Esophagus squamous epithelium (tissue), 5 donors: ENCODE data around the gene SOWAHB. TPM values are rescaled to one million over a fixed set of nuclear protein-coding genes. Genes with fewer than 3 reads are reported as not detected.

Experiments
- DNase-seq: peaks from one replicate; lab custom pipeline; 2025; lab: John Stamatoyannopoulos, UW
- H3K27ac ChIP-seq, 4 donors: fragments of 200-600 bp; sonication (generic); one replicate each; pipeline ENCODE4 v1.5.1; 2016 to 2019; ENCODE audit warnings: mild to moderate bottlenecking in 1 of 4
- H3K27me3 ChIP-seq, 4 donors: fragments of 200-600 bp; sonication (generic); 1 replicate in 3 of 4; 2 replicates in 1 of 4; pipeline versions ENCODE4 v1.5.1 to v1.6.0; 2017 to 2021; ENCODE audit warnings: antibody characterized with exemption in 1 of 4
- H3K36me3 ChIP-seq, 3 donors: fragments of 200-600 bp; sonication (generic); one replicate each; pipeline ENCODE4 v1.5.1; 2016 to 2019
- H3K4me1 ChIP-seq, 3 donors: fragments of 200-600 bp; sonication (generic); one replicate each; pipeline ENCODE4 v1.5.1; 2017 to 2019
- H3K4me3 ChIP-seq, 4 donors: fragments of 200-600 bp; sonication (generic); 1 replicate in 3 of 4; 2 replicates in 1 of 4; pipeline ENCODE4 v1.5.1; 2016 to 2019; ENCODE audit warnings: mild to moderate bottlenecking in 2 of 4, moderate library complexity in 1 of 4
- H3K9me3 ChIP-seq, 3 donors: fragments of 200-600 bp; sonication (generic); one replicate each; pipeline ENCODE4 v1.5.1; 2016 to 2019
- CTCF ChIP-seq, 6 experiments: fragments of 450-650 bp in 4 of 6; fragments of 200-600 bp in 2 of 6; sonication (generic) in 2 of 6; IDR thresholded peaks; one replicate each; pipeline ENCODE4 v1.5.1; 2016 to 2019; ENCODE audit warnings: antibody characterized with exemption in 6 of 6, mild to moderate bottlenecking in 4 of 6, moderate library complexity in 4 of 6
- POLR2A ChIP-seq, 4 donors: fragments of 450-650 bp; IDR thresholded peaks; one replicate each; pipeline ENCODE4 v1.6.1; 2017; ENCODE audit warnings: antibody characterized with exemption in 4 of 4, mild to moderate bottlenecking in 4 of 4, moderate library complexity in 3 of 4
- WGBS, 2 donors: methylation state at CpG; one replicate each; pipeline ENCODE4 v1.1.5; 2018; 5-methylcytosine and 5-hydroxymethylcytosine counted together
- intact Hi-C: fragments of 100-400 bp; cut with DNase I; formaldehyde crosslinking; loops from one replicate; pipeline ENCODE4 v1.15.0; 2022
- total RNA-seq, 4 donors: library from RNA; depleted of rRNA; stranded (reverse); fragments of >200 nt; gene quantifications; one replicate each; pipeline ENCODE4 v1.1.0, GENCODE V29; 2016
- donor health status: DM: yes; HTN: yes; CAD: no.

SOWAHB gene
- total RNA-seq, 4 donors from 2014 or later, result 6.5 to 29.0 (median 19.0) TPM

DNA sequence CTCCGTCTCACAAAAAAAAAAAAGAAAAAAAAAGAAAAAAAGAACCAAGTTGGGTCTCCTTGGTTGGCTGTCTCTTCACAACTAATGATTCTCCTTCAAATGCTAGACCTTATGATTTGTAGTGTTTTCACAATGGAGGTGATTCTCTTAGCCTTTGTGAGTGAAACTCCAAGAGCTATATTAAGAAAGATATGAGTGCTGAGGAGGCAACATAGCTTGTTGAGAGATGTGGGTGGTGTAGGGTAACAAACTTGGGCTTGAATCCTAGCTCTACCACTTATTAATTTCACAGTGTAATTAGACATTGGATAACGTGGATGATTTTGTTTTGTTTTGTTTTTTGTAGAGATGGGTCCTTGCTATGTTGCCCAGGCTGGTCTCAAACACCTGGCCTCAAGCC is 41.2 kb upstream of the SOWAHB start:
- no peak for DNase-seq
- no peaks in the 10 kb centered on the region for H3K27me3 ChIP-seq
- 64 to 69% methylated on average over 2 of the region's 2 CpGs for WGBS, 2 donors
- H3K4me1 ChIP-seq, result no peaks in the 10 kb centered on the region
- TF ChIP-seq CTCF (IDR thresholded peaks at IDR 0.05) (no peak), POLR2A (IDR thresholded peaks at IDR 0.05) (no peak)
- H3K27ac ChIP-seq, result no peak overlapping the region
- intact Hi-C loops, result no loop called here
- H3K9me3 ChIP-seq, result peaks cover 0 to 4% (median 0%) of the 10 kb centered on the region in 3 donors
- no peak overlapping the region for H3K4me3 ChIP-seq
- no peaks in the 10 kb centered on the region for H3K36me3 ChIP-seq

GRCh38 chr4:76931576-76932276 is 33.8 kb upstream of the SOWAHB start:
- TF ChIP-seq POLR2A (IDR thresholded peaks at IDR 0.05) (no peak), CTCF (IDR thresholded peaks at IDR 0.05) (no peak)
- H3K27ac ChIP-seq, result no peak overlapping the region
- H3K9me3 ChIP-seq, result peaks cover 0 to 3% (median 0%) of the 10 kb centered on the region in 3 donors
- H3K27me3 ChIP-seq, result no peaks in the 10 kb centered on the region
- H3K36me3 ChIP-seq, result no peaks in the 10 kb centered on the region
- DNase-seq, result no peak
- intact Hi-C loops, result no loop called here
- no peaks in the 10 kb centered on the region for H3K4me1 ChIP-seq
- WGBS, 2 donors, result 83 to 92% methylated on average over 7 of the region's 7 CpGs
- H3K4me3 ChIP-seq, result no peak overlapping the region

GRCh38 chr4:76931087-76931486 is 33.1 kb upstream of the SOWAHB start:
- intact Hi-C loops, result no loop called here
- H3K27me3 ChIP-seq, result no peaks in the 10 kb centered on the region

DNA sequence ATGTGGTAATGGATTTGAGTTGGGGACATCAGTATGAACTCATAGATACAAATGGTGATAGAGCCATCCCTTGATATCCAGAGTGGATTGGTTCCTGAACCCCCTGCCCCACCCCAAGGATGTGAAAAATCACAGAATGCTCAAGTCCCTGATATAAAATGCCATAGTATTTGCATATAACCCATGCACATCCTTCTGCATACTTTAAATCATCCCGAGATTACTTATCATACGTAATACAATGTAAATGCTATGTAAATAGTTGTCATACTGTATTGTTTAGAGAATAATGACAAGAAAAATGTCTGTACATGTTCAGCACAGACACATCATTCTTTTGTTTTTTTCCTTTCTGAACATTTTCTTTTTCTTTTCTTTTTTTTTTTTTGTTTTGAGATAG is 32.7 kb upstream of the SOWAHB start:
- Histone ChIP-seq H3K4me1 (no peaks in the 10 kb centered on the region), H3K27me3 (no peaks in the 10 kb centered on the region), H3K36me3 (no peaks in the 10 kb centered on the region), H3K27ac (no peak overlapping the region), H3K4me3 (no peak overlapping the region), H3K9me3 (no peaks in the 10 kb centered on the region)
- intact Hi-C loops, result no loop called here
- 26 to 45% methylated on average over 2 of the region's 2 CpGs for WGBS, 2 donors
- TF ChIP-seq CTCF (IDR thresholded peaks at IDR 0.05) (no peak), POLR2A (IDR thresholded peaks at IDR 0.05) (no peak)
- no peak for DNase-seq

More at GRCh38 chr4:76931087-76931486, 33.1 kb upstream of the SOWAHB start:
- TF ChIP-seq POLR2A (IDR thresholded peaks at IDR 0.05), result no peak
- no peak for TF ChIP-seq CTCF (IDR thresholded peaks at IDR 0.05)
- H3K27ac ChIP-seq, result no peak overlapping the region
- no peaks in the 10 kb centered on the region for H3K9me3 ChIP-seq
- DNase-seq, result no peak
- H3K4me3 ChIP-seq, result no peak overlapping the region
- no peaks in the 10 kb centered on the region for H3K36me3 ChIP-seq
- no peaks in the 10 kb centered on the region for H3K4me1 ChIP-seq

- Histone ChIP-seq H3K4me1 (no peaks in the 10 kb centered on the region), H3K9me3 (no peaks in the 10 kb centered on the region), H3K27ac (no peak overlapping the region), H3K4me3 (no peak overlapping the region), H3K27me3 (no peaks in the 10 kb centered on the region), H3K36me3 (no peaks in the 10 kb centered on the region)
- intact Hi-C loops, result no loop called here
- 82 to 95% methylated on average over 6 of the region's 6 CpGs for WGBS, 2 donors
- TF ChIP-seq CTCF (IDR thresholded peaks at IDR 0.05) (no peak), POLR2A (IDR thresholded peaks at IDR 0.05) (no peak)
- DNase-seq, result no peak
These were observed 28.9 kb upstream of the SOWAHB start for GRCh38 chr4:76926841-76927240.
